Cardiac fibroblast (primary cell): ENCODE data around the gene SBF1.

Experiments
- DNase-seq, 2 donors: peaks; one replicate each; pipeline versions ENCODE4 v3.0.0 to v3.0.0-alpha.2; 2010; ENCODE audit warnings: low read depth in 2 of 2
- H3K4me3 ChIP-seq, 2 donors: replicated peaks in 1 of 2; 1 replicate in 1 of 2; 2 replicates in 1 of 2; pipeline ENCODE4 v1.5.1; 2011; ENCODE audit warnings: low read depth in 2 of 2, low read length in 2 of 2, mild to moderate bottlenecking in 2 of 2, moderate library complexity in 1 of 2
- CTCF ChIP-seq: IDR thresholded peaks from one replicate; pipeline ENCODE4 v1.5.1; 2011; ENCODE audit warnings: low read depth, mild to moderate bottlenecking, low read length, inconsistent platforms

SBF1 gene

GRCh38 chr22:50452649-50453048 is 22.2 kb downstream of the SBF1 start:
- no peak for DNase-seq
- no peak overlapping the region for H3K4me3 ChIP-seq
- TF ChIP-seq CTCF, result no peak

DNA sequence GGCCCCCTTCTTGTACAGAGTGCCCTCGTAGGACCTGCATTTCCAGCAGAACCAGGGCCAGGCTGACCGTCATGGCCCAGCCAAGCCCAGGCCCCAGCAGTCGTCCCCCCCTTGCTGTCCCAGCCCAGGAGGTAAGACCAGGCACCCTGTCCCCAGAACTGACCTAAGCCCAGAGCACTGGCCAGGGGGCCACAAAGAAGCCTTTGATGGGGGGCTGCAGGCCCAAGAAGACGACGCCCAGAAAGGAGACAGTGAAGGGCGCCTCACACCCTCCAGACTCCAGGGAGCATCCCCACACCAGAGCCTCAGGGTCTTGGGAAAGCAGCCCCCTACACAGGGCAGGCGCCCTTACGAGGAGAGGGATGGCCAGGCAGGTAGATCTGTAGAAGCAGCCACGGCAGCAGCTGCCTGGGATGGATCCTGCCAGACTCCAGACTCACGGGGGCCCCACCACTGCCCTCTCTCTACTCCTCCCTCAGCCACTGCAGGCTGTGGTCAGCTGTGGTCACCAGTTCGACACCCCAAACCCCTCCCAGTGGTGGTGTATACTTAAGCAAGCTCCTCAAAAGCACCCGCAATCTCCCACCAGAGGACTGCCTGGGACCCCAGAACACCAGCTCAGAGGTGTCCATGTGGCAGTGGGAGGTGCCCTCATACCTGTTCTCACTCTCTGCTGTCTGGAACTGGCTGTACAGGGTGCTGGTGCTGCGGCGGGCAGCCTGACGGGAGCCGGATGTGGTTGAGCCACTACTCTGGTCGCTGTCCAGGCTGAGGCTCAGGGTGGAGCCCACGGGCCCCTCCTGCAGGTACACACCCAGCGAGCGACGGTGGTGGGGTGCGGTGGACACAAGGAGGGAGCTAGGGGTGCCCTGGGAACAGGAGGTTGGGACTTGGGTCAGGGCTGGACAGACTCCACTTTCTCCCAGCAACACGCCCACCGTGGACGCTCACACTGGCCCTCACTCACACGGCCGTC is 27.0 kb downstream of the SBF1 start:
- DNase-seq, result no peak
- TF ChIP-seq CTCF, result no peak
- no peak overlapping the region for H3K4me3 ChIP-seq

- TF ChIP-seq CTCF, result no peak
- no peak for DNase-seq
- no peak overlapping the region for H3K4me3 ChIP-seq
Measured at GRCh38 chr22:50446708-50447575, 27.9 kb downstream of the SBF1 start.

- no peak for DNase-seq
- no peak overlapping the region for H3K4me3 ChIP-seq
- no peak for TF ChIP-seq CTCF
Measured at GRCh38 chr22:50445880-50446707, 28.7 kb downstream of the SBF1 start.

DNA sequence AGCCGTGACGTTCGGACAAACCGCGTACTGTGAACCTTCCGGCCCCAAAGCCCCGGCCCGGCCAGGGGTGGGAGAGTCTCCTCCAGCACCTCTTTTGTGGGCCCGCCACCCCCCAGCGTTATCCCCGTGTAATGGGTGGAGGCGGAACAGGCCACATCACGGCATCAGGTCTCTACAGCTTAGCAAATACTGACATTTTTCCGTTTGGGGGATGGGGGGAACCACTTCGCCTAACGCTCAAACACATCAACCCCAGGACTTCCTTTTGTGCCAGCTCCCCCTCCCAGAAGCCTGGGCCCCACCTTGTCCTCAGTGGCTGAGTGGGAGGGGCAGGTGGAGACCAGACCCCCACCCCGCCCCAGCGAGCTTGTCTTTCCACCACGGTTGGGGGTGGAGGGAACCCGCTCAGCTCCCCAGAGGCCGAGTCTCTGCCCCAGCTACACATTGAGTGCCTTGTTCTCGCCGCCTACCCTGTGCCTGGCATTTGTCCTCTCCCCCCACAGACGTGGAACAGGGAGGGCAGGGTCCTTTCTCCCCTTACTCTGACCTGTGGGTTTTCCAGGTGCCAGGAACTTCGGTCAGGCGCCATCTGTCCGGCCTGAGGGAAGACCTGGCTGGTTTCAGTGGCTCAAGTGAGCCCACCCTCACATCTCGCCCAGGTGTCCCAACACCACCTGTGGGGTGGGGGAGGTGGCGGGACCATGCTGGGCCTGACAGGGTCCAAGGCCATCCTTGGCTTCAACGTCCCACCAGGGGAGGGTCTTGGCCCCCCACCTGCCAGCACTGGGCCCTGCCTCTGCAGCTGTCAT is 29.6 kb downstream of the SBF1 start:
- no peak for DNase-seq
- no peak overlapping the region for H3K4me3 ChIP-seq
- no peak for TF ChIP-seq CTCF
